ENCODE measurements around the gene VASH1. TPM values are rescaled to one million over a fixed set of nuclear protein-coding genes. Genes with fewer than 3 reads are reported as not detected.

Gene VASH1
- 2.6 and 5.1 TPM in 2 replicates for total RNA-seq

GRCh38 chr14:76761136-76761959 is at the start of gene VASH1:
TSS of gene VASH1 (plus strand) at chr14:76761468. CDS start at chr14:76762822, 1,354 bp downstream.

DNA sequence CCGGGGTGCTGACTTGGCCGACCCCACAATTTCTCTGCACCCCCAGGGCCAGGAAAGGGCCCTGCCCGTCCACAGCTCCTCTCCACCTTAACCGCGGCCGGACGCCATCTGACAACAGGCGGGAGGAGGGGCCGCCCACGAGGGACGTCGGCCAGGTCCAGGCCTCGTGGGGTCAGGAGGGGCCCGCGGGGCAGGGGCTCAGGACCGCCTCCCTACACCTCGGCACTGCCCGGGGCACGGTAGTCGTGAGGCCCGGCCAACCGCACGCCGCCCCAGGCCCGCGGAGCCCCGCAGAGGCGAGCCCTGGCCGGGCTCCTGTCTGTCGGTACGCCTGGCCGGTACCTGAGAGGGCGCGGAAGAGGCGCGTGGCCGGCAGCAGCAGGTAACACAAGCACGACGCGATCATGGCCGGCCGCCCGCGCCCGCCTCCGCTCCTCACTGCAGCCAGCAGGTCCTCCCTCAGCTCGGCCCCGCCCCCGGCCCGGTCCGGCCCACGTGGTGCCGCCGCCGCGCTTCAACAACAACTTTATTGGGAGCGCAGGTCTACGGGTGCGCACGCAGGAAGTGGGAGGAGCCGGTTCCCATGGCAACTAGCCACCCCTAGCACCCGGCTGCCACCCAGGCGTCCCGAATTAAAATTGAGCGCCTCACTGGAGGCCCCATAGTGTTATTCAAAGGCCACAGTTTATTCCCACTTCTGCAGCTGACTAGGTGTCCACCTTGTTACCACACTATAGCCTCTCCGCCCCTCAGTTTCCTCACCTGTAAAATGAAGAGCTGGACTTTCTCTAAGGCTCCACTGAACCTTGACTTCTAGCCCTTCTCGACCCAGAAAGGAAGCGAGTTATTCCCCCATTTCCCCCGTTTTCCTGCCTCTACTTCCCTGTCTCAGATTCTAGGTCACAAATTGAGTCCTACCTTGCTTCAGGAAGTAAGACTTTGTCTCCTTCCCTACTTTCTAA is 51.4 kb downstream of the VASH1 start, which contains the start of gene ANGEL1:
ANGEL1 (minus strand) TSS at position 461 of the 962 bp plus-strand sequence; CDS start at position 406, 55 bp downstream.

DNA sequence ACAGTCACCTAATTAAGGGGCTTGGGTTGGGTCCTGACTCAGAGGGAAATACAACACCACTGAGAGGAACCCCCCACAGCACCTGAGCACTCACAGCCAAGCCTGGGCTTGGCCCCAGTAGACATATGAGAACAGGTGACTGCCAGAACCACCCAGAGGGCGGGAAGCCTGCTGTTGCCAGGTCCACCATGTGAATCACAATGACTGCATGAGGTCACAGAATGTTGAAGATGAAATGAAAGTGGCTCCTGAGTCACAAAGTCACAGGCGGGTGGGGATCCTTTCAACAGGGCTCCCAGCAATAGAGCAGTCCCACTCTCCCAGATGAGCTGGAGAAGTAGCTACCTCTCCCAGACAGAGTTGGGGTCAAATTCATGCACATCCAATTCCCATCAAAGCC is 64.9 kb downstream of the VASH1 start, which contains the start of gene LRRC74A:
LRRC74A (plus strand) TSS at position 287 of the 400 bp plus-strand sequence. CDS start 290 bp downstream, outside the sequence.

Other genes starting within 250 kb of the VASH1 start
- gene ANGEL1, start 51.4 kb downstream of the VASH1 start, total RNA-seq, result 4.0 and 4.6 TPM in 2 replicates
- gene LRRC74A, start 64.9 kb downstream of the VASH1 start, total RNA-seq, result not detected in 2 replicates